DOHH2 (cell line): Measurements from ENCODE around the gene EMSY.

Experiments
- EZH2phosphoT487 ChIP-seq: fragments of 200-600 bp; sonication (generic); IDR thresholded peaks from 2 replicates; pipeline ENCODE4 v1.6.1; 2017; ENCODE audit warnings: borderline replicate concordance, mild to moderate bottlenecking, antibody characterized with exemption, low read length, moderate library complexity, mixed read lengths
- TF ChIP-seq, protein P1 (sequence below): fragments of 200-600 bp; sonication (generic); IDR thresholded peaks from one replicate; pipeline ENCODE4 v1.5.1; 2014; ENCODE audit warnings: antibody characterized with exemption, mild to moderate bottlenecking, low read depth, low read length; ENCODE audit not compliant: poor library complexity, severe bottlenecking

- TF ChIP-seq, protein P1, sequence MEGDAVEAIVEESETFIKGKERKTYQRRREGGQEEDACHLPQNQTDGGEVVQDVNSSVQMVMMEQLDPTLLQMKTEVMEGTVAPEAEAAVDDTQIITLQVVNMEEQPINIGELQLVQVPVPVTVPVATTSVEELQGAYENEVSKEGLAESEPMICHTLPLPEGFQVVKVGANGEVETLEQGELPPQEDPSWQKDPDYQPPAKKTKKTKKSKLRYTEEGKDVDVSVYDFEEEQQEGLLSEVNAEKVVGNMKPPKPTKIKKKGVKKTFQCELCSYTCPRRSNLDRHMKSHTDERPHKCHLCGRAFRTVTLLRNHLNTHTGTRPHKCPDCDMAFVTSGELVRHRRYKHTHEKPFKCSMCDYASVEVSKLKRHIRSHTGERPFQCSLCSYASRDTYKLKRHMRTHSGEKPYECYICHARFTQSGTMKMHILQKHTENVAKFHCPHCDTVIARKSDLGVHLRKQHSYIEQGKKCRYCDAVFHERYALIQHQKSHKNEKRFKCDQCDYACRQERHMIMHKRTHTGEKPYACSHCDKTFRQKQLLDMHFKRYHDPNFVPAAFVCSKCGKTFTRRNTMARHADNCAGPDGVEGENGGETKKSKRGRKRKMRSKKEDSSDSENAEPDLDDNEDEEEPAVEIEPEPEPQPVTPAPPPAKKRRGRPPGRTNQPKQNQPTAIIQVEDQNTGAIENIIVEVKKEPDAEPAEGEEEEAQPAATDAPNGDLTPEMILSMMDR, result no peak
- TF ChIP-seq EZH2phosphoT487, result no peak
Measured at GRCh38 chr11:76443268-76443980, 1.4 kb upstream of the EMSY start.
